Measurements from ENCODE around the gene NF1. TPM values are rescaled to one million over a fixed set of nuclear protein-coding genes. Genes with fewer than 3 reads are reported as not detected.

Gene NF1
- total RNA-seq, 1 experiment from 2014 or later = 16.4 TPM

- Histone ChIP-seq H3F3A (ENCODE audit: low read length, unreplicated experiment) (no peaks in the 10 kb centered on the region), H3K79me2 (ENCODE audit: low read length) (no peaks in the 10 kb centered on the region), H2AFZ (ENCODE audit: low read length) (no peak overlapping the region), H3K4me3 (ENCODE audit: low read length) (no peak overlapping the region), H3K4me1 (ENCODE audit: insufficient read depth, low read length) (no peaks in the 10 kb centered on the region), H3K4me2 (ENCODE audit: low read length) (no peak overlapping the region), H4K20me1 (ENCODE audit: low read length) (no peaks in the 10 kb centered on the region), H3K9me3 (ENCODE audit: low read length) (no peaks in the 10 kb centered on the region), H3K9ac (ENCODE audit: low read length) (no peak overlapping the region), H3K27ac (ENCODE audit: low read length) (no peak overlapping the region), H3K9me2 (replicated peaks; ENCODE audit: low read length) (no peaks in the 10 kb centered on the region), H3K36me3 (ENCODE audit: low read depth, low read length) (no peaks in the 10 kb centered on the region), H3K27me3 (ENCODE audit: low read length) (no peaks in the 10 kb centered on the region)
- DNase-seq = no peak
- TF ChIP-seq EZH2phosphoT487 (IDR thresholded peaks at IDR 0.05; ENCODE audit: borderline replicate concordance, low read length) (no peak), CTCF (conservative IDR thresholded peaks at IDR 0.05; ENCODE audit: low read depth, low read length) (no peak), EZH2 (IDR thresholded peaks at IDR 0.05; ENCODE audit: low read length, unreplicated experiment) (no peak)
- CTCF ChIA-PET = no interaction called here
- no TSS peak for BruUV-seq (replicated peaks)
- ATAC-seq = no peak
- intact Hi-C loops (cut with micrococcal nuclease) = no loop called here
- POLR2A ChIA-PET (ENCODE audit: unreplicated experiment) = no interaction called here
These were observed 305.7 kb downstream of the NF1 start for GRCh38 chr17:31400481-31400950.

- no TSS peak for BruUV-seq (replicated peaks)
- H3K9me3 ChIP-seq (ENCODE audit: low read length) = no peaks in the 10 kb centered on the region
- intact Hi-C loops (cut with micrococcal nuclease) = no loop called here
- H3K36me3 ChIP-seq (ENCODE audit: low read depth, low read length) = no peaks in the 10 kb centered on the region
- ATAC-seq (no peak), DNase-seq (no peak)
- no peaks in the 10 kb centered on the region for H3K27me3 ChIP-seq (ENCODE audit: low read length)
- no peak for TF ChIP-seq EZH2 (IDR thresholded peaks at IDR 0.05; ENCODE audit: low read length, unreplicated experiment)
- no peak for TF ChIP-seq CTCF (conservative IDR thresholded peaks at IDR 0.05; ENCODE audit: low read depth, low read length)
- TF ChIP-seq EZH2phosphoT487 (IDR thresholded peaks at IDR 0.05; ENCODE audit: borderline replicate concordance, low read length) = no peak
- H3K4me3 ChIP-seq (ENCODE audit: low read length) = no peak overlapping the region
- H3K9me2 ChIP-seq (replicated peaks; ENCODE audit: low read length) = no peaks in the 10 kb centered on the region
- H3K79me2 ChIP-seq (ENCODE audit: low read length) = no peaks in the 10 kb centered on the region
- no peak overlapping the region for H2AFZ ChIP-seq (ENCODE audit: low read length)
- H3K4me2 ChIP-seq (ENCODE audit: low read length) = no peak overlapping the region
- ChIA-PET POLR2A (ENCODE audit: unreplicated experiment) (no interaction called here), CTCF (no interaction called here)
- H3K27ac ChIP-seq (ENCODE audit: low read length) = no peak overlapping the region
- H3F3A ChIP-seq (ENCODE audit: low read length, unreplicated experiment) = no peaks in the 10 kb centered on the region
- H3K9ac ChIP-seq (ENCODE audit: low read length) = no peak overlapping the region
- H4K20me1 ChIP-seq (ENCODE audit: low read length) = no peaks in the 10 kb centered on the region
- H3K4me1 ChIP-seq (ENCODE audit: insufficient read depth, low read length) = no peaks in the 10 kb centered on the region
These were observed 306.9 kb downstream of the NF1 start for GRCh38 chr17:31401456-31402254.

All from PC-3 (cell line).